Measurements from ENCODE around the gene TADA2B.

TADA2B gene

DNA sequence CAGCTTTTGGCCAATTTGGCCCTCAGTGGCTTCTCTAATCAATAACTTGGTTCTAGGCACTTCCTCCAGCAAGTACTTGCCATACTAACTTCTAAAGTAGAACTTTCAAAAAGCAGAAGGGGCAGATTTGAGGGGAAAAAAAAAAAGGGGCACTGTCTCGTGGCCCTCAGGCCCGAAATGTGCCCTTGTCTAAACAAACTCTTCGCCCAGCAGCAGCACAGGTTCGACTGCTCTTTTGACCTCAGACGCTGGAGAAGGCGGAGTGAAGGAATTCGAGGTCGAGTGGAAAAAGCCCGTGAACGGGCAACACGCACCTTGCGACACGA lies 23.9 kb downstream of the TADA2B start:
- peak overlapping the region; percentile 69 to 74 for H3K9ac ChIP-seq (ENCODE audit: low read depth in 1 of 2, low read length in 2 of 2)
- H3K27me3 ChIP-seq (ENCODE audit: control insufficient read depth in 1 of 2, insufficient read depth in 2 of 2, low read length in 2 of 2): no peaks in the 10 kb centered on the region
- H3K9me3 ChIP-seq (ENCODE audit: control insufficient read depth in 1 of 2, low read length in 2 of 2): no peaks in the 10 kb centered on the region
- H3K4me3 ChIP-seq (ENCODE audit: low read depth in 1 of 2, low read length in 2 of 2): peak overlapping the region; percentile 83 to 86
- peaks cover 6 to 27% of the 10 kb centered on the region in 2 donors for H3K36me3 ChIP-seq (ENCODE audit: control insufficient read depth in 1 of 2, insufficient read depth in 2 of 2, low read length in 2 of 2)
- peaks cover 19% of the 10 kb centered on the region in 2 donors for H3K4me1 ChIP-seq (ENCODE audit: control insufficient read depth in 1 of 2, insufficient read depth in 2 of 2, low read length in 2 of 2)
- no peak overlapping the region for H3K27ac ChIP-seq (ENCODE audit: low read depth, low read length)

DNA sequence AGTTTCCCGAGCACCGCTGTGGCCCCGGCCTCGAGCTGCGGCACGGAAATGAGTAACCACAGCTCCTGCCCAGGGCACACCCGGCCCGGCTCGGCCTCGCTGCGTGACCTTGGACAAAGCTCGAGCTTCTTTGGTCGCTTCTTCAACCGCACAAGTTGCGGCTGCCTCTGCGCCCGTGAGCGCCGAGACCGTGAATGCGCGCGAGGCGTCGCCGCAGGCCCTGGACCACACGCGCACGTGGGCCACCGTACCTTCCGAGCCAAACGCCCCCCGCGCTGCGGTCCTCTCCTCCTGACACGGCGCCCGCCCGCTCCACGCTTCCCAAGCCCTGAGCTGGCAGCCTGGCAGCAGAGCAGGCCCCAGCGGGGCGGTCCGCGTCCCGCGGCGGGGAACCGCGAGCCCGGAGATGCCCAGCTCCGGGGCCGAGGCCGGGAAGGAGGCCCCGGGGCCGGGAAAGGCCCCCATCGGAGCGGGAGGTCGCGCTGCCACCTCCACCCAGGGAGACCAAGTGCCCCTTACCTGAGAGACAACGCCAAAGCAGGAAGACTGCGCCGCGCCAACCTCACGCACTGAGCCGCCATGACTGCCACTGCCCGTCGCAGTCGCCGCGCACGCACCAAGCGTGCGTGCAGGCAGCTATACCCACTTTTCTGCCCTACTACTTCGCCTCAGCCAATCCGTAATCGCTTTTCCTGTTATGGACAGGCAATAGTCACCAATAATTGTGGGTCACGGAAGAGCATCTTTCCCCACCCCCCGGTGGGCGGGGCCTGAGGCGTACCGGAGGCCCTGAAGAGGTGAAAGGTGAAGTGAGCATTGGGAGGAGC lies 24.5 kb downstream of the TADA2B start, which contains the start of gene GRPEL1:
Gene GRPEL1 (minus strand): TSS at position 613 of the 827 bp plus-strand sequence. CDS start 32 bp downstream, at position 581.
- peaks cover 6 to 25% of the 10 kb centered on the region in 2 donors for H3K36me3 ChIP-seq (ENCODE audit: control insufficient read depth in 1 of 2, insufficient read depth in 2 of 2, low read length in 2 of 2)
- peak within 1 kb of the TSS; percentile 83 to 86 for H3K4me3 ChIP-seq (ENCODE audit: low read depth in 1 of 2, low read length in 2 of 2)
- no peaks in the 10 kb centered on the region for H3K27me3 ChIP-seq (ENCODE audit: control insufficient read depth in 1 of 2, insufficient read depth in 2 of 2, low read length in 2 of 2)
- peak within 1 kb of the TSS; percentile 69 to 74 for H3K9ac ChIP-seq (ENCODE audit: low read depth in 1 of 2, low read length in 2 of 2)
- peaks cover 19% of the 10 kb centered on the region in 2 donors for H3K4me1 ChIP-seq (ENCODE audit: control insufficient read depth in 1 of 2, insufficient read depth in 2 of 2, low read length in 2 of 2)
- no peaks in the 10 kb centered on the region for H3K9me3 ChIP-seq (ENCODE audit: control insufficient read depth in 1 of 2, low read length in 2 of 2)
- peak within 1 kb of the TSS; percentile 71 for H3K27ac ChIP-seq (ENCODE audit: low read depth, low read length)

DNA sequence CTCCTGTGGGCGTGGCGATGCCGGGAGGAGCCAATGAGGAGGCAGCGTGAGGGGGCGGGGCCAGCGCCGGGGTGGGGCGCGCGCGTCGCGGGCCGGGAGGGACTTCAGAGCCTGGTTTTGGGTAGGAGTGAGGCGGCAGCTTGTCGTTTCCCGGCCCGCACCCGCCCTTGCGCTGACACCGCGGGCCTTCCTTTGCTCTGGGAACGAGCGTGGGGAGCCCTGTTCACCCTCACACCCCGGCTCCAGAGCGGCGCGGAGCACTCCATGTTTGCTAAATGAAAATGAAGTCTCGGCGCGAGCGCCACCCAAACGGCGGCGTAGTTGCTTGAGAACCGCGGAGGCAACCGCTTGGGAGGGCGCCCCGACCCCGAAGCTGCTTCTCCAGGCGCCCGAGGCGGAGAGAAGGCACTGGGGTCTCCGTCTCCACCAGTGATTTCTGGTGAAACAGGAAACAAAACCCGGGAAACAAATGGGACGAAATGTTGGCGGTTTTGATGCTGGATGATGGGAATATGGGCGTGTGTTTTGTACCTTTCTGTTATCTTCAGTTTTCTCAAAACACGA lies 25.2 kb downstream of the TADA2B start:
- peaks cover 19% of the 10 kb centered on the region in 2 donors for H3K4me1 ChIP-seq (ENCODE audit: control insufficient read depth in 1 of 2, insufficient read depth in 2 of 2, low read length in 2 of 2)
- no peaks in the 10 kb centered on the region for H3K27me3 ChIP-seq (ENCODE audit: control insufficient read depth in 1 of 2, insufficient read depth in 2 of 2, low read length in 2 of 2)
- peak overlapping the region; percentile 74 to 79 for H3K4me3 ChIP-seq (ENCODE audit: low read depth in 1 of 2, low read length in 2 of 2)
- H3K36me3 ChIP-seq (ENCODE audit: control insufficient read depth in 1 of 2, insufficient read depth in 2 of 2, low read length in 2 of 2): peaks cover 6 to 18% of the 10 kb centered on the region in 2 donors
- peak overlapping the region; percentile 59 to 61 for H3K9ac ChIP-seq (ENCODE audit: low read depth in 1 of 2, low read length in 2 of 2)
- no peaks in the 10 kb centered on the region for H3K9me3 ChIP-seq (ENCODE audit: control insufficient read depth in 1 of 2, low read length in 2 of 2)
- H3K27ac ChIP-seq (ENCODE audit: low read depth, low read length): peak overlapping the region; percentile 71

GRCh38 chr4:7068883-7069282 lies 25.7 kb downstream of the TADA2B start:
- Histone ChIP-seq H3K4me1 (ENCODE audit: control insufficient read depth in 1 of 2, insufficient read depth in 2 of 2, low read length in 2 of 2) (peaks cover 19 to 22% of the 10 kb centered on the region in 2 donors), H3K36me3 (ENCODE audit: control insufficient read depth in 1 of 2, insufficient read depth in 2 of 2, low read length in 2 of 2) (peaks cover 3 to 12% of the 10 kb centered on the region in 2 donors), H3K27ac (ENCODE audit: low read depth, low read length) (no peak overlapping the region), H3K4me3 (ENCODE audit: low read depth in 1 of 2, low read length in 2 of 2) (peak overlapping the region; percentile 74 to 79), H3K27me3 (ENCODE audit: control insufficient read depth in 1 of 2, insufficient read depth in 2 of 2, low read length in 2 of 2) (no peaks in the 10 kb centered on the region), H3K9me3 (ENCODE audit: control insufficient read depth in 1 of 2, low read length in 2 of 2) (no peaks in the 10 kb centered on the region), H3K9ac (ENCODE audit: low read depth in 1 of 2, low read length in 2 of 2) (peak overlapping the region; percentile 59 to 61)

- H3K4me3 ChIP-seq (ENCODE audit: low read depth in 1 of 2, low read length in 2 of 2): no peak overlapping the region
- H3K9ac ChIP-seq (ENCODE audit: low read depth in 1 of 2, low read length in 2 of 2): no peak overlapping the region
- H3K4me1 ChIP-seq (ENCODE audit: control insufficient read depth in 1 of 2, insufficient read depth in 2 of 2, low read length in 2 of 2): peaks cover 19 to 29% of the 10 kb centered on the region in 2 donors
Observed at GRCh38 chr4:7070729-7071511, 27.7 kb downstream of the TADA2B start.

DNA sequence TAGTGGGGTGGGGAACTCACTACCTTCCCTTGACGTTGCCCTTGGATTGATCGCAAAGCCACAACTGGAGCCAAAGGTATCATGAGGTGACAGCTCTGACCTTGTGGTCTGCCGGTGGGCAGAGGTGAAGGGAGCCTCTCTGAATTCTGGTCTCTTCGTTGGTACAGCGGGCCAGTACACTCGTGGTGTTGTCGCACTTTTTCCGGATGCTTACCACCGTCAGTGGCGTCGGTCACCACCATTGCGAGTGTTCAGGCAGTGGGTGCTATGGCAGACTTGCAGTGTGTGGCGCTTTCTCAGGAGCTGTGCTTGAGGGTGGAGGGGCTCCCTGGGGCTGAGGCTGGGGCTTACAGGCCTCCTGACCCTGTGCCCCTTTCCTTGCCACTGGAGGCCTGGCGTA lies 29.9 kb downstream of the TADA2B start:
- Histone ChIP-seq H3K4me1 (ENCODE audit: control insufficient read depth in 1 of 2, insufficient read depth in 2 of 2, low read length in 2 of 2) (peaks cover 6 to 14% of the 10 kb centered on the region in 2 donors), H3K9me3 (ENCODE audit: control insufficient read depth in 1 of 2, low read length in 2 of 2) (no peaks in the 10 kb centered on the region), H3K27me3 (ENCODE audit: control insufficient read depth in 1 of 2, insufficient read depth in 2 of 2, low read length in 2 of 2) (no peaks in the 10 kb centered on the region), H3K9ac (ENCODE audit: low read depth in 1 of 2, low read length in 2 of 2) (no peak overlapping the region), H3K27ac (ENCODE audit: low read depth, low read length) (no peak overlapping the region), H3K4me3 (ENCODE audit: low read depth in 1 of 2, low read length in 2 of 2) (no peak overlapping the region), H3K36me3 (ENCODE audit: control insufficient read depth in 1 of 2, insufficient read depth in 2 of 2, low read length in 2 of 2) (no peaks in the 10 kb centered on the region)

More at GRCh38 chr4:7070729-7071511, 27.7 kb downstream of the TADA2B start:
- Histone ChIP-seq H3K36me3 (ENCODE audit: control insufficient read depth in 1 of 2, insufficient read depth in 2 of 2, low read length in 2 of 2) (no peaks in the 10 kb centered on the region), H3K9me3 (ENCODE audit: control insufficient read depth in 1 of 2, low read length in 2 of 2) (no peaks in the 10 kb centered on the region), H3K27me3 (ENCODE audit: control insufficient read depth in 1 of 2, insufficient read depth in 2 of 2, low read length in 2 of 2) (no peaks in the 10 kb centered on the region), H3K27ac (ENCODE audit: low read depth, low read length) (no peak overlapping the region)

DNA sequence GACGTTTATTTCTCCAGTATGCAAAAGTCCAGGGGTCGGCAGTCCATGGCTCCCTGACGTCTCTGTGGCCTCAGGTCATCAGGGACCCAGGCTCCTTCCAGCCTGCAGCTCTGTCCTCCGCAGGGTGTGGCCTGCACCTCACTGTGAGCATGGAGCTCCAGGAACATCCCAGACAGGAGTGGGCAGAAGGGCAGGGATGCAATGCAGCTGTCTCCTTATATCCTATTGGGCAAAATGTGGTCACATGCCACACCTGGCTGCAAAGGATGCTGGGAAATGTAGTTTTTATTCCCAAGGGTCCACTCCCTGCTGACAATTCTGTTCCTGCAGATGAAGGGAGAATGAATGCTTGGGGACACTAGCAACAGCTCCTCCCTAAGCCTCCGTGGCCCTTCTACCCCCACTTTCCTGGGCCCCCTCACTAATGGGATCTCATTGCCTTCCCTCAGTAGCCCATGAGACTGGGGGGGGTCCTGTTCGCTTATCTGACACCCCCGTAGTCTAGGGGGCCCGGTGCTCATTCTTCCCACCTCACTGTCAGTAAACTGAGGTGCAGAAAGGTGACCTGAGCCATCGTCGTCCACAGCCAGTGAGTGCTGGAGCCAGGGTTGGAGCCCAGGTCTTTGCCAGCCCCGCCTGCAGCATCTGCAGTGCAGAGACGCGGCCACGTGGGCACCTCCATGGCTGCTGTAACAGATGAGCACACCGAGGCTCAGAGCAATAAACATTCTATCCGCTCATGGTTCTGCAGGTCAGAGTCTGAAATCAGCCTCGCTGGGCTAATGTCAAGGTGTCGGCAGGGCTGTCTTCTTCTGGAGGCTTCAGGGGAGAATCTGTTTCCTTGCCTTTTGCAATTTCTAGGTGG lies 30.6 kb downstream of the TADA2B start:
- no peaks in the 10 kb centered on the region for H3K27me3 ChIP-seq (ENCODE audit: control insufficient read depth in 1 of 2, insufficient read depth in 2 of 2, low read length in 2 of 2)
- no peak overlapping the region for H3K4me3 ChIP-seq (ENCODE audit: low read depth in 1 of 2, low read length in 2 of 2)
- no peak overlapping the region for H3K27ac ChIP-seq (ENCODE audit: low read depth, low read length)
- H3K9ac ChIP-seq (ENCODE audit: low read depth in 1 of 2, low read length in 2 of 2): no peak overlapping the region
- H3K9me3 ChIP-seq (ENCODE audit: control insufficient read depth in 1 of 2, low read length in 2 of 2): no peaks in the 10 kb centered on the region
- peaks cover 4 to 13% of the 10 kb centered on the region in 2 donors for H3K4me1 ChIP-seq (ENCODE audit: control insufficient read depth in 1 of 2, insufficient read depth in 2 of 2, low read length in 2 of 2)
- no peaks in the 10 kb centered on the region for H3K36me3 ChIP-seq (ENCODE audit: control insufficient read depth in 1 of 2, insufficient read depth in 2 of 2, low read length in 2 of 2)

- Histone ChIP-seq H3K9me3 (ENCODE audit: control insufficient read depth in 1 of 2, low read length in 2 of 2) (no peaks in the 10 kb centered on the region), H3K27ac (ENCODE audit: low read depth, low read length) (no peak overlapping the region), H3K4me1 (ENCODE audit: control insufficient read depth in 1 of 2, insufficient read depth in 2 of 2, low read length in 2 of 2) (peaks cover 0 to 9% of the 10 kb centered on the region in 2 donors), H3K36me3 (ENCODE audit: control insufficient read depth in 1 of 2, insufficient read depth in 2 of 2, low read length in 2 of 2) (no peaks in the 10 kb centered on the region), H3K27me3 (ENCODE audit: control insufficient read depth in 1 of 2, insufficient read depth in 2 of 2, low read length in 2 of 2) (no peaks in the 10 kb centered on the region), H3K9ac (ENCODE audit: low read depth in 1 of 2, low read length in 2 of 2) (no peak overlapping the region), H3K4me3 (ENCODE audit: low read depth in 1 of 2, low read length in 2 of 2) (no peak overlapping the region)
Observed at GRCh38 chr4:7074426-7074825, 31.3 kb downstream of the TADA2B start.

DNA sequence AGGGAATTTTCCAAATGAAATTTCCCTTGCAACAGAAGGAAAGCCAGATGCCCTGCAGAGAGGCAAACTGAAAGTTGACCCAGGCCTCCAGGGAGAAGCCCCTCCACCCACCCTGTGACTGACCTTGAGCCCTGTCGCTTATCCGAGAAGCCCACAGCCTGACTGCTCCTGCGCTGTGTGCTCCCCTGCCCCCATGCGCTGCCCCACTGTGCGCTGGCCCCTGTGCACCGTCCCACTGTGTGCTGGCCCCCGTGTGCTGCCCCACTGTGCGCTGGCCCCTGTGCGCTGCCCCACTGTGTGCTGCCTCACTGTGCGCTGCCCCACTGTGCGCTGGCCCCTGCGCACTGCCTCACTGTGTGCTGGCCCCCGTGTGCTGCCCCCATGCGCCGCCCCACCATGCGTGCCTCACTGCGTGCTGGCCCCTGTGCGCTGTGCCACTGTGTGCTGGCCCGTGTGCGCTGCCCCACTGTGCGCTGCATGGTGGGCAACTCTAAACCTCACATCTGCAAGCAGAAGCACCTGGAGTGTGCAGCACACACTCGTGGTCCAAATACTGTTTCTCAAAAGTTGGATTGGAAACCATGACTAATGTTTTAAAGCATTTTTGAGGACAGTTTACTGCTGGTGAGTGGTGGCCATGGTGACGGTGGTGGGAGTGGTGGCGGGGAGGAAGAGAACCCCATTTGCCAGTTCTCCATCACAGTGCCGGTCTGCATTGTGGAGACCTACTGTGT lies 33.0 kb downstream of the TADA2B start:
- H3K9ac ChIP-seq (ENCODE audit: low read depth in 1 of 2, low read length in 2 of 2): no peak overlapping the region
- no peak overlapping the region for H3K27ac ChIP-seq (ENCODE audit: low read depth, low read length)
- H3K27me3 ChIP-seq (ENCODE audit: control insufficient read depth in 1 of 2, insufficient read depth in 2 of 2, low read length in 2 of 2): no peaks in the 10 kb centered on the region
- H3K36me3 ChIP-seq (ENCODE audit: control insufficient read depth in 1 of 2, insufficient read depth in 2 of 2, low read length in 2 of 2): no peaks in the 10 kb centered on the region
- no peak overlapping the region for H3K4me3 ChIP-seq (ENCODE audit: low read depth in 1 of 2, low read length in 2 of 2)
- H3K9me3 ChIP-seq (ENCODE audit: control insufficient read depth in 1 of 2, low read length in 2 of 2): no peaks in the 10 kb centered on the region
- H3K4me1 ChIP-seq (ENCODE audit: control insufficient read depth in 1 of 2, insufficient read depth in 2 of 2, low read length in 2 of 2): peaks cover 0 to 9% of the 10 kb centered on the region in 2 donors
